Measurements from ENCODE around the gene GNB3.
A peak's percentile ranks its signal among the peaks of the same experiment; 100 is the strongest.
"Not testable (repeated sequence)": the region's sequence is repeated elsewhere in the genome, so short reads cannot be mapped to it uniquely, and the experiment has no call there.

GNB3 gene

DNA sequence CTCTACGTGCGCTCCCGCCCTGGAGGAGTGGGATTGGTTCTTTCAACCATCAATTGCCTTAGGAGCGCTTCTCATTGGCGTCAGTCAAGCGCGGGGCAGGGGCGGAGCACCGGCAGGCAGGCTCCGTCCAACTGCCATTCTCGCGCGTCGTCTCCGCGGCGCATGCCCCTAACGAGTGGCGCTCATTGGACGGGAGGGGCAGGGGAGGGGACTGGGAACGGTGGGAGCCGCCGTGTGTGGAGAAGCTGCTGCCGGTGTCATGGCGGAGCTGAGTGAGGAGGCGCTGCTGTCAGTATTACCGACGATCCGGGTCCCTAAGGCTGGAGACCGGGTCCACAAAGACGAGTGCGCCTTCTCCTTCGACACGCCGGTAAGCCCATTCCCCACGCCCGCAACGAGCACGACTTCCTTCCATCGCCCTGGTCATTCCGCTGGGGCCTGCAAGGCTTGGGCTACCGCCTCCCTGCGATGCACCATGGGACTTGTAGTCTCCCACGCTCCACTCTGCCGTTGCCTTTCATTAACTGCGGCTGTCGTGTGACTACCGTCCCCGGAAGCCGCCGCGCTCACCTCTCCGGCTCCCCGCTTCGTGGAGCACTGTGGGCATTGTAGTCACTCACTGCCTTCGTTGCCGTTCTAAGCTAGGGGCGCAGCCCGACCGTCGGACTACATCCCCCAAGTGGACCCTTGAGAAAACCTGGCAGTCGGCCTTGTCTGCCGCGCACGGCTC, 11.4 kb downstream of the GNB3 start, which contains the start of gene USP5:
USP5 (plus strand) TSS at position 230 of the 730 bp plus-strand sequence; CDS start at position 260, 30 bp downstream.
- peaks cover 4% of the 10 kb centered on the region; the same call in 1 of the 2 replicates for H3K36me3 ChIP-seq (ENCODE audit: insufficient read depth, low read length)
- H3K9me3 ChIP-seq (ENCODE audit: control insufficient read depth, insufficient read depth, low read length), result no peaks in the 10 kb centered on the region

DNA sequence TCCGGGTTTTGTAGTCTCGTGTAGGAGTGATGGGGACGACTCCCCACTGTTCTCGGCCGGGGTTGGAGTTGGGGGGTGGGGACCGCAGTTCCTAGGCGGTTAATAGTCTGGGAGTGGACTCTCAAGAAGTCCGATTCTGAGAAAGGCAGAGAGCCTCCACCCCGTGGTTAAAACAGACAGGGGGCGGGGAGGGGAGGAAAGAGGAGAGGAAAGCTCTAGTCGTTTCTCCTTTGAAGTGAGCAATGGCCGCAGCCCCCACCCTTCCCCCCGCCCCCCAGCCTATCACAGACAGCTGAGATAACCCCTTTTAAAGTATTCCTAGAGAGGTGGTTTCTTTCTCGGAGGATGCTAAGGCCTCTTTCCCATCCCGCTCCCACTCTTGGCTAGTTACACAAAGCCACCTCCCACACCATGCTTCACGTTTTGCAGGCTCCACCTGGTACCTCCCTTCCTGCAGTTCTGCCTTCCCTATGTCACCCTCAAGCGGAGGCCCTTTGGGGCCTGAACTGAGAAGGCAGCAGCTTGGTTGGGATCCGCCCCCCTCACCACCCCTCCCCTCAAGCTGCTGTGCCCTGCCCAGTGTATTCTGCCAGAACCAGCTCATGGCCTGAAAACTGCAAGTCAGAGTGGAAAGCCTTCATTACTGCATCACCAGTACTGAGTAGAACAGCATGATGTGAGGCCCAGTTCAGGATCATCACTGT, 12.1 kb downstream of the GNB3 start:
- Histone ChIP-seq H3K9me3 (ENCODE audit: control insufficient read depth, insufficient read depth, low read length) (no peaks in the 10 kb centered on the region), H3K36me3 (ENCODE audit: insufficient read depth, low read length) (peaks cover 6% of the 10 kb centered on the region), H3K4me1 (ENCODE audit: insufficient read depth, low read length) (peaks cover 12% of the 10 kb centered on the region), H3K9ac (ENCODE audit: low read depth, low read length) (peak overlapping the region; percentile 82)

More for the DNA sequence above, 11.4 kb downstream of the GNB3 start, which contains the start of gene USP5:
- Histone ChIP-seq H3K9ac (ENCODE audit: low read depth, low read length) (peak within 1 kb of the TSS; percentile 82), H3K4me1 (ENCODE audit: insufficient read depth, low read length) (peaks cover 12% of the 10 kb centered on the region)

DNA sequence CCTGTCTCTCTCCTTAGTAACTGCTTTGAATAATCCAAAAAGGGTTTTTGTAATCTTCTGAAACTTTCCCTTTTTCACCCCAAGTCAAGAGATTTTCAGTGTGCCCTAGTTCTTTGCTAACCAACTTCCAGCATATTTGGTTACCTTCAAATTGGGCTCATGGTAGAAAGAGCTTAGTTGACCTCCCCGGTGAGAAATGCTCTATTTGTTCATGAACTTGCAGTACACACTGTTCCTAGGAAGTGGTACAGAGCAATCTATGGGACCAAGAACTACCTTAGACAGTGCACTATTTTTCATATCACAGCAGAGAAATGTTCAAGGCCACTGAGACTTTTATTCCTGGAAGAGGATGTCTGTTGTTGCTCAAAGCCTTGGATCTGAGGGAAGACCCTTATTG, 12.9 kb downstream of the GNB3 start:
- peak overlapping the region; percentile 82; the same call in 1 of the 2 replicates for H3K9ac ChIP-seq (ENCODE audit: low read depth, low read length)
- H3K9me3 ChIP-seq (ENCODE audit: control insufficient read depth, insufficient read depth, low read length), result no peaks in the 10 kb centered on the region
- H3K36me3 ChIP-seq (ENCODE audit: insufficient read depth, low read length), result peaks cover 7% of the 10 kb centered on the region
- H3K4me1 ChIP-seq (ENCODE audit: insufficient read depth, low read length), result peaks cover 12% of the 10 kb centered on the region

GRCh38 chr12:6854036-6854435, 13.3 kb downstream of the GNB3 start:
- H3K36me3 ChIP-seq (ENCODE audit: insufficient read depth, low read length), result peaks cover 10% of the 10 kb centered on the region

DNA sequence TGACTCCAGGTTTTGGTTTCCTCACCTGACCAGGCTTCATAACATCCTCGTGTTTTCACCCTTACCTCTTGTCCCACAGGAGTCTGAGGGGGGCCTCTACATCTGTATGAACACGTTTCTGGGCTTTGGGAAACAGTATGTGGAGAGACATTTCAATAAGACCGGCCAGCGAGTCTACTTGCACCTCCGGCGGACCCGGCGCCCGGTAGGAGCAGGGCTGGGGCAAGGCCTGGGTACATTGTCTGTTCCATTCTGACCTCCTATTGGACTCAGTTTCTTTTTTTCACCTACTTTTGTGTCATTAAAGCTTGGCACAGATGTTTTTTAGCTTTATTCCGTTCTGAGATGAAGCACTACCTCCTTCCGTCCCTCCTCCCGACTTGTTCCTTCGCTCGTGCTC, 14.6 kb downstream of the GNB3 start:
- H3K9ac ChIP-seq (ENCODE audit: low read depth, low read length), result no peak overlapping the region
- peaks cover 10% of the 10 kb centered on the region for H3K36me3 ChIP-seq (ENCODE audit: insufficient read depth, low read length)
- peaks cover 12% of the 10 kb centered on the region for H3K4me1 ChIP-seq (ENCODE audit: insufficient read depth, low read length)

More at GRCh38 chr12:6854036-6854435, 13.3 kb downstream of the GNB3 start:
- Histone ChIP-seq H3K9ac (ENCODE audit: low read depth, low read length) (no peak overlapping the region), H3K9me3 (ENCODE audit: control insufficient read depth, insufficient read depth, low read length) (no peaks in the 10 kb centered on the region), H3K4me1 (ENCODE audit: insufficient read depth, low read length) (peaks cover 12% of the 10 kb centered on the region)

DNA sequence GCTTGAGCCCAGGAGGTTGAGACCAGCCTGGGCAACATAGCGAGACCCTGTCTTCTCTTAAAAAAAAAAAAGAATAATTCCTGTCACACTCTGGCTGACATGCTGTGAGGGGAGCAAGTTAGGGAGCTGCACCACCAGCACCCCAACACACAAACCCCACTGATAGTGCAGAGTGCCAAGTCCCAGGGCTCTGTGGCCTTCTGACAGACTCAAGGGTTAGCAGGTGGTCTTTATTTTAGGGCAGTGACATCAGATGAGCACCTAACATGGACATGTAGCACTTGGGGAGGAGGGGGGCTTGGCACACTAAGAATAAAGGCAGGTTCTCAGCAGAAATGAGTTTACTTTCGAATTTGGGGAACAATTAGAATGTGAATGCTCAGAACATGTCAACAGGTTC, 18.1 kb downstream of the GNB3 start:
- Histone ChIP-seq H3K36me3 (ENCODE audit: insufficient read depth, low read length) (peaks cover 12% of the 10 kb centered on the region), H3K9me3 (ENCODE audit: control insufficient read depth, insufficient read depth, low read length) (no peaks in the 10 kb centered on the region), H3K4me1 (ENCODE audit: insufficient read depth, low read length) (peaks cover 4% of the 10 kb centered on the region; the same call in 1 of the 2 replicates), H3K9ac (ENCODE audit: low read depth, low read length) (no peak overlapping the region)

More for the DNA sequence above, 14.6 kb downstream of the GNB3 start:
- H3K9me3 ChIP-seq (ENCODE audit: control insufficient read depth, insufficient read depth, low read length), result no peaks in the 10 kb centered on the region

DNA sequence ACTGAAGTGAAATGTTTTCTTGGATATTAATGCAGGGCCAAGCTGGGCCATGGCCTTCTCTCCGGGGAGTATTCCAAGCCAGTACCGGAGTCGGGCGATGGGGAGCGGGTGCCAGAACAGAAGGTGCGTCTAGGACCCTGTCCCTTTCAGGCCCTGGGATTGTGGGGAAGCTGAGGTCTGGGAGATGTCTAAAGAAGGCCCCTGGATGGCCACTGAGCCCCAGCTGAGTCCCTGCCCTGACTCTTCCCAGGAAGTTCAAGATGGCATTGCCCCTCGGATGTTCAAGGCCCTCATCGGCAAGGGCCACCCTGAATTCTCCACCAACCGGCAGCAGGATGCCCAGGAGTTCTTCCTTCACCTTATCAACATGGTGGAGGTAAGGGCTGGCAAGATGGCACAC, 19.4 kb downstream of the GNB3 start:
- no peaks in the 10 kb centered on the region for H3K4me1 ChIP-seq (ENCODE audit: insufficient read depth, low read length)
- no peaks in the 10 kb centered on the region for H3K9me3 ChIP-seq (ENCODE audit: control insufficient read depth, insufficient read depth, low read length)
- H3K9ac ChIP-seq (ENCODE audit: low read depth, low read length), result no peak overlapping the region
- peaks cover 15% of the 10 kb centered on the region for H3K36me3 ChIP-seq (ENCODE audit: insufficient read depth, low read length)

GRCh38 chr12:6860942-6861341, 20.2 kb downstream of the GNB3 start:
- Histone ChIP-seq H3K9me3 (ENCODE audit: control insufficient read depth, insufficient read depth, low read length) (no peaks in the 10 kb centered on the region), H3K36me3 (ENCODE audit: insufficient read depth, low read length) (peaks cover 15% of the 10 kb centered on the region), H3K4me1 (ENCODE audit: insufficient read depth, low read length) (peaks cover 5% of the 10 kb centered on the region; the same call in 1 of the 2 replicates), H3K9ac (ENCODE audit: low read depth, low read length) (no peak overlapping the region)

- H3K9ac ChIP-seq (ENCODE audit: low read depth, low read length), result no peak overlapping the region
- peaks cover 13% of the 10 kb centered on the region for H3K36me3 ChIP-seq (ENCODE audit: insufficient read depth, low read length)
- H3K9me3 ChIP-seq (ENCODE audit: control insufficient read depth, insufficient read depth, low read length), result no peaks in the 10 kb centered on the region
- H3K4me1 ChIP-seq (ENCODE audit: insufficient read depth, low read length), result peaks cover 6% of the 10 kb centered on the region; the same call in 1 of the 2 replicates
Measured at GRCh38 chr12:6861391-6861790, 20.7 kb downstream of the GNB3 start.

DNA sequence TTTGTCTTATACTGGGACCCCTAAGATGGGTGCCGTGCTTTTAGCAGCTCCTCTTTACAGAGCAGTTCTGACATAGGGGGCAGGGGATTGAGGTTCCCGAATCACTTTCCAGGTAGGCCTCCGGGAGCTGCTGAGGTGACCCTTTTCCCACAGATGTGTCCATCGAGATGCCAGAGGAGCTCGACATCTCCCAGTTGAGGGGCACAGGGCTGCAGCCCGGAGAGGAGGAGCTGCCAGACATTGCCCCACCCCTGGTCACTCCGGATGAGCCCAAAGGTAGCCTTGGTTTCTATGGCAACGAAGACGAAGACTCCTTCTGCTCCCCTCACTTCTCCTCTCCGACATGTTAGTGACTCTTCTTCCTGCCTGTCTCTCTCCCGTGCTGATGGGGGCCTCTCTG, 22.3 kb downstream of the GNB3 start:
- Histone ChIP-seq H3K36me3 (ENCODE audit: insufficient read depth, low read length) (peaks cover 8% of the 10 kb centered on the region), H3K9me3 (ENCODE audit: control insufficient read depth, insufficient read depth, low read length) (no peaks in the 10 kb centered on the region), H3K4me1 (ENCODE audit: insufficient read depth, low read length) (peaks cover 6% of the 10 kb centered on the region; the same call in 1 of the 2 replicates)

GRCh38 chr12:6863586-6864321, 23.0 kb downstream of the GNB3 start:
- no peak overlapping the region for H3K9ac ChIP-seq (ENCODE audit: low read depth, low read length)
- H3K4me1 ChIP-seq (ENCODE audit: insufficient read depth, low read length), result peaks cover 6% of the 10 kb centered on the region; the same call in 1 of the 2 replicates
- H3K9me3 ChIP-seq (ENCODE audit: control insufficient read depth, insufficient read depth, low read length), result no peaks in the 10 kb centered on the region
- peaks cover 8% of the 10 kb centered on the region for H3K36me3 ChIP-seq (ENCODE audit: insufficient read depth, low read length)

More for the DNA sequence above, 22.3 kb downstream of the GNB3 start:
- no peak overlapping the region for H3K9ac ChIP-seq (ENCODE audit: low read depth, low read length)

DNA sequence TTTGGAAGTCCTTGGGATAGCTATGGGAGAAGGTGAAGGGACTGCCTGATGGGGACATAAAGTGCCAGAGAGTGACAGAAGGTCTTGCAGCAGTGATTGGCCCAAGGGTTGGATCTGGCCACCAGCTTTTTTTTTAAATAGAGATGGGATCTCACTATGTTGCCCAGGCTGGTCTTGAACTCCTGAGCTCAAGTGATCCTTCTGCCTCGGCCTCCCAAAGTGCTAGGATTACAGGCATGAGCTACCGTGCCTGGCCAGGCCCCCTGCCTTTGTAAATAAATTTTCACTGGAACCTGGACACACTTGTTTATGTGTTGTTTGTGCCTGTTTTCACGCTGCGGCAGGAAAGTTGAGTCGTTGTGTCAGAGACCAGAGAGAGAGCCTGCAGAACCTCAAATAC, 24.6 kb downstream of the GNB3 start:
- H3K9me3 ChIP-seq (ENCODE audit: control insufficient read depth, insufficient read depth, low read length); H3K9ac ChIP-seq (ENCODE audit: low read depth, low read length): not testable (repeated sequence)
- Histone ChIP-seq H3K36me3 (ENCODE audit: insufficient read depth, low read length) (peaks cover 12% of the 10 kb centered on the region), H3K4me1 (ENCODE audit: insufficient read depth, low read length) (peaks cover 11% of the 10 kb centered on the region)

DNA sequence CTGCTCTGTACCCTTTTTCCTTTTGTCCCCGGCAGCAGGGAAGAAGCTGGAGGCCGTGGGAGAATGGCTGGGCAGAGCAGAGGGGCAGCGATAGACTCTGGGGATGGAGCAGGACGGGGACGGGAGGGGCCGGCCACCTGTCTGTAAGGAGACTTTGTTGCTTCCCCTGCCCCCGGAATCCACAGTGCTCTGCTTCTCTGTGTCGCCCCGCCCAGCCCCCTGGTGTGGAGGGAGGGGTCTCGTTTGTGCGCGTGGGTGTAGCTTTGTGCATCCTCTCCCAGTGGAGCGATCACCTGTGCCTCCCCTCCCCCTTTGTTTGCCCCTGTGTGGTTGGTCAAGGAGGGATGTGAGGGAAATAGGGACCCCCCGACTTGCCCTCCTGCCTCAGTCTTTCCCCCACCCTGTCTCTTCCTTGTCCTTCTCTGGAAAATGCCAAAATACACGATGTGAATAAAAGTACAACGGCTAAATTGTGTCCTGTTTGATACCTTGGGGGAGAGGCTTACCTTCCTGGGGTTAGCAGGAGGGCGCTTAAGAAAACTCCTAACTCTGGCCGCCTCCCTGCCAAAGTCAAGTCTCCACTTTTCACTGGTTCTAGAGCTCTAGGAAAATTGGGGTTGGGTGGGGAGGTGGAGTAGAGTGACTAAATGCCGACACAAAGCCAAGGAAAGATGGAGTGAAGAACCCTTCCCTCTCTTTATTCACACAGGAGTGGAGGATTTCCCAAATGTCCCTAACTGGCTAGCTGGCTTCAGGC, 25.6 kb downstream of the GNB3 start:
- peak overlapping the region; percentile 61 for H3K9ac ChIP-seq (ENCODE audit: low read depth, low read length)
- H3K4me1 ChIP-seq (ENCODE audit: insufficient read depth, low read length), result peaks cover 11% of the 10 kb centered on the region
- no peaks in the 10 kb centered on the region for H3K9me3 ChIP-seq (ENCODE audit: control insufficient read depth, insufficient read depth, low read length)
- peaks cover 12% of the 10 kb centered on the region for H3K36me3 ChIP-seq (ENCODE audit: insufficient read depth, low read length)

Data from ES-I3 (cell line).